ENCODE measurements around the gene FBXO22.
"Not testable (repeated sequence)": the region's sequence is repeated elsewhere in the genome, so short reads cannot be mapped to it uniquely, and the experiment has no call there.

FBXO22 gene

GRCh38 chr15:75903331-75904239 lies at the start of gene FBXO22:
Gene FBXO22, plus strand, starts transcription at chr15:75903878. Its CDS starts 86 bp downstream, at chr15:75903964.
- DNase-seq, result peak; percentile 96

GRCh38 chr15:75857886-75858285 lies 45.8 kb upstream of the FBXO22 start:
- DNase-seq, result no peak

GRCh38 chr15:75861750-75862402 lies 41.8 kb upstream of the FBXO22 start:
- no peak for DNase-seq

- DNase-seq, result no peak
Observed at GRCh38 chr15:75862796-75863195, 40.9 kb upstream of the FBXO22 start.

- DNase-seq, result no peak
Observed at GRCh38 chr15:75864213-75865059, 39.2 kb upstream of the FBXO22 start.

- DNase-seq, result not testable (repeated sequence)
Observed at GRCh38 chr15:75866045-75866444, 37.6 kb upstream of the FBXO22 start.

GRCh38 chr15:75866916-75867315 lies 36.8 kb upstream of the FBXO22 start:
- DNase-seq, result no peak

GRCh38 chr15:75867449-75867848 lies 36.2 kb upstream of the FBXO22 start:
- DNase-seq, result no peak

GRCh38 chr15:75868019-75868418 lies 35.7 kb upstream of the FBXO22 start:
- DNase-seq, result peak; percentile 25

GRCh38 chr15:75869446-75869845 lies 34.2 kb upstream of the FBXO22 start:
- DNase-seq, result peak; percentile 94

GRCh38 chr15:75871589-75871988 lies 32.1 kb upstream of the FBXO22 start:
- peak; percentile 24 for DNase-seq

- DNase-seq, result no peak
Observed at GRCh38 chr15:75872403-75872990, 31.2 kb upstream of the FBXO22 start.

GRCh38 chr15:75884041-75884440 lies 19.6 kb upstream of the FBXO22 start:
- no peak for DNase-seq

- DNase-seq, result no peak
Observed at GRCh38 chr15:75887178-75887577, 16.5 kb upstream of the FBXO22 start.

GRCh38 chr15:75891895-75892294 lies 11.8 kb upstream of the FBXO22 start:
- no peak for DNase-seq

- no peak for DNase-seq
Observed at GRCh38 chr15:75895731-75896130, 7.9 kb upstream of the FBXO22 start.

GRCh38 chr15:75900577-75900976 lies 3.1 kb upstream of the FBXO22 start:
- DNase-seq, result no peak

- peak; percentile 99 for DNase-seq
Observed at GRCh38 chr15:75902129-75902557, 1.5 kb upstream of the FBXO22 start.

GRCh38 chr15:75905231-75905630 lies 1.6 kb downstream of the FBXO22 start:
- no peak for DNase-seq

GRCh38 chr15:75910355-75910754 lies 6.7 kb downstream of the FBXO22 start:
- not testable (repeated sequence) for DNase-seq

- DNase-seq, result no peak
Observed at GRCh38 chr15:75916978-75917377, 13.3 kb downstream of the FBXO22 start.

GRCh38 chr15:75918135-75918534 lies 14.5 kb downstream of the FBXO22 start:
- DNase-seq, result no peak

GRCh38 chr15:75920079-75920478 lies 16.4 kb downstream of the FBXO22 start:
- DNase-seq, result no peak

All from NCI-H82 (cell line).